ENCODE measurements around the gene MUSTN1.

The MUSTN1 gene

DNA sequence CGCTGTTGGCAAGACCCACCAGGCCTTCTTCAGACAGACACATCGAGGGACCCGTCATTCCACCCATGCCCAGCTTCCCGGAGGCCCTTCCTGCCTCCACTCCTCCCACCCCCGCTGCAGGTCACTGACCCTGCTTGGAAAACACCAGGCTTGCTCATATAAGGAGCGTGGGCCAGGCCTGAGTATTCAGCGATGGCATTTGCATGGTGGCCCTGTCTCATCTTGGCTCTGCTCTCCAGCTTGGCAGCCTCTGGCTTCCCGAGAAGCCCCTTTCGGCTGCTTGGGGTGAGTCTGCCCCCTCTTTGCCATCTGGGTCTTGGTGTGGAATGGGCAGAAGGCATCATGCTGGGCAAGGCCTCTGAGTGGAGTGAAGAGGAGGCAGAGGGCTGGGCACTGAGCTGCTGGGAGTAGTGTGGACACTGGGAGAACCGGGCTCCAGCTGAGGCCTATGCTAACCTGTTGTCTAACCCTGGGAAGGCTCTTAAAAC, 40.2 kb downstream of the MUSTN1 start, which contains the start of gene ITIH3:
TSS of gene ITIH3 (plus strand) at position 185 of the 488 bp plus-strand sequence. CDS start at position 193, 8 bp downstream.
- TF ChIP-seq, protein P1, sequence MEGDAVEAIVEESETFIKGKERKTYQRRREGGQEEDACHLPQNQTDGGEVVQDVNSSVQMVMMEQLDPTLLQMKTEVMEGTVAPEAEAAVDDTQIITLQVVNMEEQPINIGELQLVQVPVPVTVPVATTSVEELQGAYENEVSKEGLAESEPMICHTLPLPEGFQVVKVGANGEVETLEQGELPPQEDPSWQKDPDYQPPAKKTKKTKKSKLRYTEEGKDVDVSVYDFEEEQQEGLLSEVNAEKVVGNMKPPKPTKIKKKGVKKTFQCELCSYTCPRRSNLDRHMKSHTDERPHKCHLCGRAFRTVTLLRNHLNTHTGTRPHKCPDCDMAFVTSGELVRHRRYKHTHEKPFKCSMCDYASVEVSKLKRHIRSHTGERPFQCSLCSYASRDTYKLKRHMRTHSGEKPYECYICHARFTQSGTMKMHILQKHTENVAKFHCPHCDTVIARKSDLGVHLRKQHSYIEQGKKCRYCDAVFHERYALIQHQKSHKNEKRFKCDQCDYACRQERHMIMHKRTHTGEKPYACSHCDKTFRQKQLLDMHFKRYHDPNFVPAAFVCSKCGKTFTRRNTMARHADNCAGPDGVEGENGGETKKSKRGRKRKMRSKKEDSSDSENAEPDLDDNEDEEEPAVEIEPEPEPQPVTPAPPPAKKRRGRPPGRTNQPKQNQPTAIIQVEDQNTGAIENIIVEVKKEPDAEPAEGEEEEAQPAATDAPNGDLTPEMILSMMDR (IDR thresholded peaks at IDR 0.05; ENCODE audit: control insufficient read depth, extremely low read depth, insufficient read depth) = no peak
- DNase-seq (ENCODE audit: low read depth) = no peak
- no peak within 1 kb of the TSS for H3K4me3 ChIP-seq (ENCODE audit: low read depth, low read length)

DNA sequence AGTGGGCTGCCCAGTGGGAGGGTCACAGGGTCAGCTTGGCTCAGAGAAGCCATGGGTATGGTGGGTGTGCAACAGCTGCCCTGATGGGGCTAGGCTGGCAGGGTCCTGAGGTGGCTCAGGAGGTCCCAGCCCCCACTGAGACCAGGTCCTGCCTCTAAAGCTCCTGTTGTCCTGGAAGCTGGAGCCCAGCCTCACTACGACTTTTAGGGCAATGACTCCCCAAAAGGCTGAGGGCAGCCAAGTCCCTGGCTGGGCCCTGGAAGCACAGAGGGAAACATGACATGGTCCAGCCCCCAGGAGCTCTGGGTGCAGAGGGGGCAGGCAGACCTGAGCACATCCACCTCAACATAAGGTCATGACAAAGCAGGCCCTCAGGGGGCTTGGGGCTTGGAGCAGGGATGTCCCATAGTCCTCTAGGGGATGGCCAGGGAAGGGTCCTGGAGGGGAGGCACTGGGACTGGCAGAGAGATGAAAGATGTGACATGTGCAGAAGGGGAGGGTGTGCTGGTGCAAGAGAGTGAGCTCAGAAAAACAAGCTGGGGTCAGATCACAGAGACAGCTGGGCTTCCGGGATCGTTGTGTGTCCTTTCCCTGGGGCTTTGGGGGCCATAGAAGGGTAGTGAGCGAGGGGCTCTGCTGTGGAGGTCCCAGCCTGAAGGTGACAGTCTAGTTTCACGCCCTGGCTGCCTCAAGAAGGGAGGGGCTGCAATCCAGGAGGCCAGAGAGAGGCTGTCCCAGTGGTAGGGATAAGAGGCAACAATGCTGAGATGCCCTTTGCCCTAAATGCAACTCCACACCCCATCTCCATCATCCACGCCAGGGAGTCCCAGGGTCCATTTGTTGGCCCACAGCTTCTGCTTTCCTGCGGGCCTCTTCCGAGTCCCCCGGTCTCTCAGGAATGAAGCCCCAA, 40.9 kb downstream of the MUSTN1 start:
- DNase-seq (ENCODE audit: low read depth) = no peak
- H3K4me3 ChIP-seq (ENCODE audit: low read depth, low read length) = no peak overlapping the region
- TF ChIP-seq, protein P1 (IDR thresholded peaks at IDR 0.05; ENCODE audit: control insufficient read depth, extremely low read depth, insufficient read depth) = no peak

DNA sequence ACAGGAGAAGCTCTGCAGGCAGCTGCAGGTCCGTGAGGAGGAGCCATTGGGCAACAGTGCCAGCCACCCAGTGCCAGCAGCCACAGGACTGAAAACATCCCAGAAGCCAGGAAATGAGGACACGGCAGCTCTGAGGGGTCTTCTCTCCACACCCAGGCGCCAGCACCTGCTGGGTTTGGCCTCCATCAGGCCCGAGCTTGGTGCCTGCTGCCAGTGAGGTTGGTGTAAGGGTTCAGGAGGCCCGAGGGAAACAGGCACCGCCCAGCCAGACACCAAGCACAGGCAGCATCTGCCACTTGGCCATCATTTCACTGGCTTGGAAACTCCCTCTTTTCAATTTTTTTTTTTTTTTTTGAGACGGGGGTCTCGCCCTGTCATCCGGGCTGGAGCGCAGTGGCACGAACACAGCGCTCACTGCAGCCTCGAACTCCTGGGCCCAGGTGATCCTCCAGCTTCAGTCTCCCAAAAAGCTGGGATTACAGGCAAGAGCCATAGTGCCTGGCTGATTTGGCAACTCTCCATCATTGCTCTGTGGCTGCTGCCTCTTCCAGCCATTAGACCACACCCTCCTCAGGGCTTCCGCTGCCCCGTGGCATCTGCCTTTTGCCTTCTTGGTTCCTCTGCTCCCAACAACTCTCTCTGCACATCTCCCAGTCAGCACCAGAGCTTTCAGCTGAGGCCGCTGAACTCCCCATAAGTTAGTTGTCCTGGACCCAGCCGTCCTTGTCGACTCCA, 41.7 kb downstream of the MUSTN1 start:
- DNase-seq (ENCODE audit: low read depth) = no peak
- no peak overlapping the region for H3K4me3 ChIP-seq (ENCODE audit: low read depth, low read length)
- TF ChIP-seq, protein P1 (IDR thresholded peaks at IDR 0.05; ENCODE audit: control insufficient read depth, extremely low read depth, insufficient read depth) = no peak

DNA sequence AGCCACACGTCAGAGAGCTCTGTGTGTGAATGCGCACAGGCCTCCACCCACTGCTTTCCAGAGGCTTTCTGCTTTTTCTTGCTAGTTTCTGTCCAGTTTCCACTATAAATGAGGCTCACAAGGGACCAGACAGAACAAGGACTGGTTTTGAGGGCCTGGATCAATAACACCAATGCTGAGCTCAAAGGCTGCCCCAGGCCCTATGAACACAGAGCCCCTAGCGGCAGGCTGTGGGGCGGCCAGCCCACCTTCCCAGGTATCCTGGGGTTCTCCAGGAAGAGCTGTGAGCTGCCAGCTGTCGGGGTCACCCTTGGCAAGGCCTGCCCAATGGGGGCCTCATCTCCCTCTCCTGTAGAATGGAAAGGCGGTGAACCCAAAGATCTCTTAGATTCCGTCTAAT, 42.4 kb downstream of the MUSTN1 start:
- no peak for DNase-seq (ENCODE audit: low read depth)
- no peak overlapping the region for H3K4me3 ChIP-seq (ENCODE audit: low read depth, low read length)
- TF ChIP-seq, protein P1 (IDR thresholded peaks at IDR 0.05; ENCODE audit: control insufficient read depth, extremely low read depth, insufficient read depth) = no peak

DNA sequence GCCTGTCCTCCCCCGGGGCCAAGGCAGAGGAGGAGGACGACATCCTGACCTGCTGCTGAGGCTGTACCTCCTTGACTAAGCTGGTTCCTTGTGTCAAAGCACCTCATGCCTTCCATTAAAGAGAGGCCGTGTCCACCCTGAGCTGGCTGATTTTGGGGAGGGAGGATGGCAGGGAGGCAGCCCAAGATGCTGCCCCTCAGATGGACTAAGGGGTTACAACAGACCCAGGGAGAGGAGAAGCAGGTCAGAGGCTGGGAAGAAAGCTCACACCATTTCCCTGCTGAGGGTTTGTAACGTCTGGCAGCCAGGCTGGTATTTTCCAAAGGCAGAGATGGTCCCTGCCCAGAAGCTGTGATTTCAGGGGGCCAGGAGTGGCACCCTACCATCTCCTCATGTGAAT, 42.9 kb downstream of the MUSTN1 start:
- H3K4me3 ChIP-seq (ENCODE audit: low read depth, low read length) = no peak overlapping the region
- DNase-seq (ENCODE audit: low read depth) = no peak
- TF ChIP-seq, protein P1 (IDR thresholded peaks at IDR 0.05; ENCODE audit: control insufficient read depth, extremely low read depth, insufficient read depth) = no peak

DNA sequence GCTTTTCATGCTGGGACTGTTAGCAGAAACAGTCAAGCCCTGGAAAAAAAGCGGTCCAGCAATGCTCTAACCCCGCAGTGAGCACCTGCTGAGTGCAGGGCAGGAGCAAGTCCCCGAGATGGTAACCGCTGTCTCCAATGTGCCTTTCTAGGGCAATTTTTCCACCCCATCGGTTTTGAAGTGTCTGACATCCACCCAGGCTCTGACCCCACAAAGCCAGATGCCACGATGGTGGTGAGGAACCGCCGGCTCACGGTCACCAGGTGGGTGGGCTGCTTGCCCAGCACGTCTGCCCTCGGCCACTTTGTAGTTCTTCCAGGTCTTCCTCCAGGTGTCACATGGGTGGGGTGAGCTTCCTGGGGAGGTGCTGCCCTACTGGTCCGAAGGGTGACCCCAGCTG, 43.5 kb downstream of the MUSTN1 start:
- no peak for DNase-seq (ENCODE audit: low read depth)
- TF ChIP-seq, protein P1 (IDR thresholded peaks at IDR 0.05; ENCODE audit: control insufficient read depth, extremely low read depth, insufficient read depth) = no peak
- no peak overlapping the region for H3K4me3 ChIP-seq (ENCODE audit: low read depth, low read length)
